T-helper 1 cell (primary cell): Measurements from ENCODE around the gene LIN7C.
A peak's percentile ranks its signal among the peaks of the same experiment; 100 is the strongest.
"Not testable (repeated sequence)": the region's sequence is repeated elsewhere in the genome, so short reads cannot be mapped to it uniquely, and the experiment has no call there.

Experiments used
- DNase-seq, 5 donors: peaks; one replicate each; pipeline ENCODE4 v3.0.0-alpha.2; 2012 to 2020
- total RNA-seq, 4 donors: gene quantifications; one replicate each; lab custom pipeline; 2026; lab: John Stamatoyannopoulos, UW

LIN7C gene
- 44.3 to 72.1 (median 50.7) reads per million in 4 donors for total RNA-seq

- DNase-seq, result peak; percentile 92 to 96 (median 96)
These were observed at the start of gene LIN7C for GRCh38 chr11:27506200-27507182. Gene LIN7C, minus strand, starts transcription at chr11:27506769. Its CDS starts 17 bp downstream, at chr11:27506752.

GRCh38 chr11:27555264-27555663 is 48.7 kb upstream of the LIN7C start:
- no peak for DNase-seq

- no peak for DNase-seq
These were observed 46.6 kb upstream of the LIN7C start for GRCh38 chr11:27553186-27553585.

- DNase-seq, result no peak
These were observed 45.8 kb upstream of the LIN7C start for GRCh38 chr11:27552341-27552740.

- DNase-seq, result no peak
These were observed 44.6 kb upstream of the LIN7C start for GRCh38 chr11:27551127-27551526.

- no peak for DNase-seq
These were observed 39.4 kb upstream of the LIN7C start for GRCh38 chr11:27545946-27546345.

GRCh38 chr11:27545035-27545434 is 38.5 kb upstream of the LIN7C start:
- DNase-seq, result no peak

- DNase-seq, result no peak
These were observed 35.2 kb upstream of the LIN7C start for GRCh38 chr11:27541790-27542189.

- DNase-seq, result no peak
These were observed 33.5 kb upstream of the LIN7C start for GRCh38 chr11:27540051-27540450.

- DNase-seq, result no peak
These were observed 28.5 kb upstream of the LIN7C start for GRCh38 chr11:27535103-27535502.

- no peak for DNase-seq
These were observed 26.2 kb upstream of the LIN7C start for GRCh38 chr11:27532652-27533325.

- DNase-seq, result no peak
These were observed 22.1 kb upstream of the LIN7C start for GRCh38 chr11:27528712-27529111.

GRCh38 chr11:27526535-27526934 is 20.0 kb upstream of the LIN7C start:
- DNase-seq, result no peak

- no peak for DNase-seq
These were observed 19.4 kb upstream of the LIN7C start for GRCh38 chr11:27525824-27526516.

- DNase-seq, result no peak
These were observed 17.6 kb upstream of the LIN7C start for GRCh38 chr11:27524155-27524554.

GRCh38 chr11:27520226-27520625 is 13.7 kb upstream of the LIN7C start:
- DNase-seq, result no peak

- DNase-seq, result no peak
These were observed 11.9 kb upstream of the LIN7C start for GRCh38 chr11:27518518-27518917.

GRCh38 chr11:27517490-27517889 is 10.9 kb upstream of the LIN7C start:
- DNase-seq, result not testable (repeated sequence)

GRCh38 chr11:27514558-27514957 is 8.0 kb upstream of the LIN7C start:
- DNase-seq, result no peak

- no peak for DNase-seq
These were observed 7.5 kb upstream of the LIN7C start for GRCh38 chr11:27514076-27514475.

- no peak for DNase-seq
These were observed 6.8 kb upstream of the LIN7C start for GRCh38 chr11:27513389-27513788.

GRCh38 chr11:27512238-27512637 is 5.7 kb upstream of the LIN7C start:
- DNase-seq, result no peak

GRCh38 chr11:27509908-27510307 is 3.3 kb upstream of the LIN7C start:
- no peak for DNase-seq
